HepG2 (cell line): ENCODE results near the gene SLAMF9. TPM values are rescaled to one million over a fixed set of nuclear protein-coding genes. Genes with fewer than 3 reads are reported as not detected.

Experiments
- ARNT2 ChIP-seq: sonication (generic); formaldehyde crosslinking; IDR thresholded peaks from 2 replicates; pipeline ENCODE4 v1.8.0; 2022; ENCODE audit warnings: mild to moderate bottlenecking, low read depth, missing genetic modification reagents, moderate library complexity
- DNMT1 ChIP-seq: sonication (generic); formaldehyde crosslinking; IDR thresholded peaks from 2 replicates; pipeline ENCODE4 v1.5.1; 2020; ENCODE audit warnings: mild to moderate bottlenecking, missing genetic modification reagents
- HNRNPLL ChIP-seq: fragments of 200-400 bp; formaldehyde crosslinking; IDR thresholded peaks from 2 replicates; pipeline ENCODE4 v1.6.1; 2017; ENCODE audit warnings: mild to moderate bottlenecking, low read depth, low read length; ENCODE audit not compliant: poor library complexity, severe bottlenecking
- HOXA3 ChIP-seq: sonication (generic); formaldehyde crosslinking; IDR thresholded peaks from 2 replicates; pipeline ENCODE4 v1.5.0; 2020; ENCODE audit warnings: missing genetic modification reagents
- MAZ ChIP-seq, 2 experiments: sonication (generic) in 1 of 2; formaldehyde crosslinking in 1 of 2; IDR thresholded peaks; 2 replicates each; pipeline versions ENCODE4 v1.5.0 to v1.6.1; 2012 to 2020; ENCODE audit warnings: low read depth in 2 of 2, mild to moderate bottlenecking in 2 of 2, borderline replicate concordance in 1 of 2, improper control_type of control experiment in 1 of 2, low read length in 1 of 2, missing genetic modification reagents in 1 of 2, moderate library complexity in 1 of 2
- MYC ChIP-seq: sonication (generic); formaldehyde crosslinking; IDR thresholded peaks from 2 replicates; pipeline ENCODE4 v1.9.0; 2021; ENCODE audit warnings: missing genetic modification reagents, borderline replicate concordance
- NFYC ChIP-seq: IDR thresholded peaks from 2 replicates; pipeline ENCODE4 v1.6.1; 2016; ENCODE audit warnings: missing genetic modification reagents, missing compliant biosample characterization
- ONECUT2 ChIP-seq: sonication (generic); formaldehyde crosslinking; IDR thresholded peaks from 2 replicates; pipeline ENCODE4 v1.4.0; 2020; ENCODE audit warnings: missing genetic modification reagents
- PTBP1 ChIP-seq: fragments of 200-400 bp; formaldehyde crosslinking; IDR thresholded peaks from 2 replicates; pipeline ENCODE4 v1.6.1; 2018; ENCODE audit warnings: low read length, low read depth; ENCODE audit not compliant: poor library complexity, severe bottlenecking
- RAD21 ChIP-seq: fragments of 450-650 bp; formaldehyde crosslinking; IDR thresholded peaks from 2 replicates; pipeline ENCODE4 v1.5.0; 2020; ENCODE audit warnings: mild to moderate bottlenecking
- RFX1 ChIP-seq: fragments of 450-650 bp; IDR thresholded peaks from 2 replicates; pipeline ENCODE4 v1.6.1; 2017
- RFX3 ChIP-seq: IDR thresholded peaks from 2 replicates; pipeline ENCODE4 v1.6.1; 2016; ENCODE audit warnings: missing biosample characterization, missing genetic modification reagents
- RXRA ChIP-seq: sonication (generic); formaldehyde crosslinking; IDR thresholded peaks from 2 replicates; pipeline ENCODE4 v1.5.1; 2020; ENCODE audit warnings: missing genetic modification reagents
- SALL2 ChIP-seq: sonication (generic); formaldehyde crosslinking; IDR thresholded peaks from 2 replicates; pipeline ENCODE4 v1.8.1; 2023; ENCODE audit warnings: mild to moderate bottlenecking, missing genetic modification reagents, inconsistent platforms
- XRCC5 ChIP-seq: fragments of 200-400 bp; formaldehyde crosslinking; optimal IDR thresholded peaks from 2 replicates; pipeline ENCODE3; 2017; ENCODE audit warnings: mild to moderate bottlenecking, low read length
- ZNF143 ChIP-seq: sonication (generic); formaldehyde crosslinking; IDR thresholded peaks from 2 replicates; pipeline ENCODE4 v1.4.0; 2020; ENCODE audit warnings: missing genetic modification reagents
- ZNF724P ChIP-seq: sonication (generic); formaldehyde crosslinking; IDR thresholded peaks from 2 replicates; pipeline ENCODE4 v1.8.0; 2022; ENCODE audit warnings: missing genetic modification reagents, borderline replicate concordance
- ZNF883 ChIP-seq: sonication (generic); formaldehyde crosslinking; IDR thresholded peaks from 2 replicates; pipeline ENCODE4 v1.5.1; 2020; ENCODE audit warnings: mild to moderate bottlenecking, missing genetic modification reagents; ENCODE audit errors: not compliant biosample characterization
- polyA plus RNA-seq, 8 experiments: library from polyadenylated mRNA; depleted of rRNA in 3 of 8; stranded (reverse) in 7 of 8; unstranded in 1 of 8; fragments of >200 nt; fragmentation: Illumina TruSeq in 4 of 8; extraction: Trizol in 4 of 8; gene quantifications; 2 replicates each; pipeline versions ENCODE4 v1.2.1 to v1.2.3, GENCODE V29; 2011 to 2016; ENCODE audit warnings: low read depth in 4 of 8, missing spikeins in 1 of 8, mixed read lengths in 1 of 8; ENCODE audit not compliant: insufficient read depth in 1 of 8
- total RNA-seq, 5 experiments: library from RNA; depleted of rRNA; stranded (reverse); fragments of >200 nt; fragmentation: Illumina TruSeq; extraction: Trizol; gene quantifications; 2 replicates each; pipeline ENCODE4 v1.2.3, GENCODE V29; 2016; ENCODE audit warnings: low read depth in 1 of 5
- TF ChIP-seq, protein P1 (sequence below): sonication (generic); formaldehyde crosslinking; IDR thresholded peaks from 2 replicates; pipeline ENCODE4 v1.5.1; 2020; ENCODE audit warnings: missing genetic modification reagents, mild to moderate bottlenecking, borderline replicate concordance
- TF ChIP-seq, protein P2 (sequence below): sonication (generic); formaldehyde crosslinking; IDR thresholded peaks from 2 replicates; pipeline ENCODE4 v1.5.0; 2020; ENCODE audit warnings: missing genetic modification reagents
- TF ChIP-seq, protein P3 (sequence below): fragments of 450-650 bp; IDR thresholded peaks from 2 replicates; pipeline ENCODE4 v1.6.1; 2016

Gene SLAMF9
- total and polyA plus RNA-seq, 2 of the 13 experiments (the other 11 are each of a cell fraction or from before 2014, with no cell fraction given): 0.82 TPM; not detected in 1

DNA sequence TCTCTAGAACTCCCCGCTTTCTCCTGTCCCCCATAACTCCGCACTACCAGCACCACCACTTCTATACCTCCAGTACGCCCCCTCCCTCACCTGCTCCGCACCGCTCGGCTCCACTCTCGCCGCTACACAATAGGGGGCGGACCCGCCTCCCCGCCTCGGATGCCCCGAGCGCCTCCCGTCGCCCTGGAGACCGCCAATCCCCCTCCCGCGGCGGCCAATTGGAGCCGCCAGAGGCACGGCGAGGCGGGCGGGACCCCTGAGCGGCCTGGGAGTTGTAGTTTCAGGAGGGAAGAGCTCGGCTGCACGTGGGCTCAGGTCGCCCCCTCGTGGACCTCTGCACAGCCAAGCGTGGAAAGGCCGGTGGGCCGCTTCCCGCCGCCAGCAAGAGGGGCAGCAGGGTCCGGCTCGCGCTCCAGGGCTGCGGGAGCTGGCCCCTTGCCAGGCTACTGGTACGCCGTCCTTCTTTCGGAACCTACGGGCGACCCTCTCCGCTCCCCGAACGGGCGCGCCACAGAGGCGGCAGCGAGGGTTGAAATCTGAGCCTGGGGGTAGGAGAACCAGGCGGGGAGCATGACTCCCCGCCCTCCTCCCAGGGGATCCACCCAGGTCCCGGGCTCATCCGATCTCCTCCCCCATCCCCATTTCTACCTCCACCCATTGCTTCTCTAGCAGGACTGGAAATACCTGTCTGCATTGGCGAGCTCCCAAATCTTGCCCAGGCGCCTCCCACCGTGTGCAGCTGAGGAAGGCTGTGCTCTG, 8.4 kb downstream of the SLAMF9 start, which contains the start of gene IGSF9 (continued):
- TF ChIP-seq MYC: peak; percentile 62; the same call in 1 of the 2 replicates
- peak; percentile 71 for TF ChIP-seq RFX3 (CRISPR knock-in tag)
- no peak for TF ChIP-seq ZNF724P (CRISPR knock-in tag)
- peak; percentile 18; the same call in 1 of the 2 replicates for TF ChIP-seq HOXA3 (CRISPR knock-in tag)
- peak; percentile 92 for TF ChIP-seq ZNF143 (CRISPR knock-in tag)
- TF ChIP-seq, protein P1, sequence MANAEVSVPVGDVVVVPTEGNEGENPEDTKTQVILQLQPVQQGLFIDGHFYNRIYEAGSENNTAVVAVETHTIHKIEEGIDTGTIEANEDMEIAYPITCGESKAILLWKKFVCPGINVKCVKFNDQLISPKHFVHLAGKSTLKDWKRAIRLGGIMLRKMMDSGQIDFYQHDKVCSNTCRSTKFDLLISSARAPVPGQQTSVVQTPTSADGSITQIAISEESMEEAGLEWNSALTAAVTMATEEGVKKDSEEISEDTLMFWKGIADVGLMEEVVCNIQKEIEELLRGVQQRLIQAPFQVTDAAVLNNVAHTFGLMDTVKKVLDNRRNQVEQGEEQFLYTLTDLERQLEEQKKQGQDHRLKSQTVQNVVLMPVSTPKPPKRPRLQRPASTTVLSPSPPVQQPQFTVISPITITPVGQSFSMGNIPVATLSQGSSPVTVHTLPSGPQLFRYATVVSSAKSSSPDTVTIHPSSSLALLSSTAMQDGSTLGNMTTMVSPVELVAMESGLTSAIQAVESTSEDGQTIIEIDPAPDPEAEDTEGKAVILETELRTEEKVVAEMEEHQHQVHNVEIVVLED (CRISPR knock-in tag): peak; percentile 26; the same call in 1 of the 2 replicates
- no peak for TF ChIP-seq SALL2 (CRISPR knock-in tag)
- TF ChIP-seq, protein P2, sequence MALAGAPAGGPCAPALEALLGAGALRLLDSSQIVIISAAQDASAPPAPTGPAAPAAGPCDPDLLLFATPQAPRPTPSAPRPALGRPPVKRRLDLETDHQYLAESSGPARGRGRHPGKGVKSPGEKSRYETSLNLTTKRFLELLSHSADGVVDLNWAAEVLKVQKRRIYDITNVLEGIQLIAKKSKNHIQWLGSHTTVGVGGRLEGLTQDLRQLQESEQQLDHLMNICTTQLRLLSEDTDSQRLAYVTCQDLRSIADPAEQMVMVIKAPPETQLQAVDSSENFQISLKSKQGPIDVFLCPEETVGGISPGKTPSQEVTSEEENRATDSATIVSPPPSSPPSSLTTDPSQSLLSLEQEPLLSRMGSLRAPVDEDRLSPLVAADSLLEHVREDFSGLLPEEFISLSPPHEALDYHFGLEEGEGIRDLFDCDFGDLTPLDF (CRISPR knock-in tag): no peak
- no peak for TF ChIP-seq ZNF883
- TF ChIP-seq RFX1: peak; percentile 31; the same call in 1 of the 2 replicates
- TF ChIP-seq RXRA: no peak
- TF ChIP-seq, protein P3, sequence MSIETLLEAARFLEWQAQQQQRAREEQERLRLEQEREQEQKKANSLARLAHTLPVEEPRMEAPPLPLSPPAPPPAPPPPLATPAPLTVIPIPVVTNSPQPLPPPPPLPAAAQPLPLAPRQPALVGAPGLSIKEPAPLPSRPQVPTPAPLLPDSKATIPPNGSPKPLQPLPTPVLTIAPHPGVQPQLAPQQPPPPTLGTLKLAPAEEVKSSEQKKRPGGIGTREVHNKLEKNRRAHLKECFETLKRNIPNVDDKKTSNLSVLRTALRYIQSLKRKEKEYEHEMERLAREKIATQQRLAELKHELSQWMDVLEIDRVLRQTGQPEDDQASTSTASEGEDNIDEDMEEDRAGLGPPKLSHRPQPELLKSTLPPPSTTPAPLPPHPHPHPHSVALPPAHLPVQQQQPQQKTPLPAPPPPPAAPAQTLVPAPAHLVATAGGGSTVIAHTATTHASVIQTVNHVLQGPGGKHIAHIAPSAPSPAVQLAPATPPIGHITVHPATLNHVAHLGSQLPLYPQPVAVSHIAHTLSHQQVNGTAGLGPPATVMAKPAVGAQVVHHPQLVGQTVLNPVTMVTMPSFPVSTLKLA: peak; percentile 85
- 0 out of 2 replicates have a peak, but pooled peaks have one; percentile 28 for TF ChIP-seq ARNT2 (CRISPR knock-in tag)
- TF ChIP-seq ONECUT2 (CRISPR knock-in tag): no peak
- no peak for TF ChIP-seq DNMT1 (CRISPR knock-in tag)
- no peak for TF ChIP-seq MAZ (IDR thresholded peaks at IDR 0.05; ENCODE audit: borderline replicate concordance, low read depth, low read length)
- no peak for TF ChIP-seq MAZ (CRISPR knock-in tag; IDR thresholded peaks at IDR 0.05; ENCODE audit: low read depth)
- TF ChIP-seq HNRNPLL: peak; percentile 30
- peak; percentile 56; the same call in 1 of the 2 replicates for TF ChIP-seq RAD21 (CRISPR knock-in tag)
- TF ChIP-seq XRCC5: peak; percentile 51
- no peak for TF ChIP-seq PTBP1
- peak; percentile 74 for TF ChIP-seq NFYC (CRISPR knock-in tag)
